H1 (cell line): ENCODE results near the gene HMX1. TPM values are rescaled to one million over a fixed set of nuclear protein-coding genes. Genes with fewer than 3 reads are reported as not detected.

Experiments
- CTCF ChIA-PET: fragments of 300-600 bp; sonication (Branson Sonifier 250); formaldehyde crosslinking; loops from one replicate; lab custom pipeline; 2021; ENCODE audit not compliant: partially characterized antibody; lab: Charles Lee
- POLR2A ChIA-PET: fragments of 300-600 bp; sonication (Branson Sonifier 250); formaldehyde crosslinking; loops from one replicate; lab custom pipeline; 2021; ENCODE audit warnings: inconsistent platforms; ENCODE audit not compliant: partially characterized antibody; lab: Charles Lee
- DNase-seq, 2 experiments: peaks; one replicate each; pipeline versions ENCODE4 v3.0.0 to v3.0.0-alpha.2; 2010 to 2022; ENCODE audit warnings: low spot score in 2 of 2, low read depth in 1 of 2, mixed read lengths in 1 of 2
- FAIRE-seq: peaks from 2 replicates; lab custom pipeline; 2011; peaks lifted over from hg19 to GRCh38; lab: Jason Lieb, UNC
- H2AFZ ChIP-seq: 2 replicates; pipeline ENCODE4 v1.8.1; 2012; ENCODE audit warnings: low read length, inconsistent platforms
- H2AK5ac ChIP-seq: 2 replicates; pipeline ENCODE4 v1.6.1; 2013; ENCODE audit warnings: low read depth, low read length
- H2BK120ac ChIP-seq: replicated peaks from 2 replicates; pipeline ENCODE3; 2013; ENCODE audit warnings: low read depth, low read length, inconsistent platforms
- H2BK12ac ChIP-seq: 2 replicates; pipeline ENCODE4 v1.6.1; 2013; ENCODE audit warnings: low read depth, low read length
- H2BK15ac ChIP-seq: 2 replicates; pipeline ENCODE4 v1.6.1; 2013; ENCODE audit warnings: low read length
- H2BK20ac ChIP-seq: 2 replicates; pipeline ENCODE4 v1.6.1; 2013; ENCODE audit warnings: low read length
- H2BK5ac ChIP-seq: 2 replicates; pipeline ENCODE4 v1.6.1; 2013; ENCODE audit warnings: low read depth, low read length
- H3K14ac ChIP-seq: 2 replicates; pipeline ENCODE4 v1.6.1; 2013; ENCODE audit warnings: inconsistent platforms; ENCODE audit not compliant: insufficient read length
- H3K18ac ChIP-seq: 2 replicates; pipeline ENCODE4 v1.6.1; 2013; ENCODE audit warnings: low read length; ENCODE audit errors: extremely low read depth
- H3K23ac ChIP-seq: 2 replicates; pipeline ENCODE4 v1.6.1; 2013; ENCODE audit warnings: inconsistent platforms; ENCODE audit not compliant: insufficient read length
- H3K23me2 ChIP-seq: 2 replicates; pipeline ENCODE4 v1.6.1; 2013; ENCODE audit warnings: low read depth, low read length
- H3K27ac ChIP-seq: 2 replicates; pipeline ENCODE4 v1.6.1; 2011; ENCODE audit warnings: low read depth, low read length, inconsistent platforms
- H3K27me3 ChIP-seq, 4 experiments: replicated peaks in 1 of 4; 1 replicate in 1 of 4; 2 replicates in 3 of 4; pipeline versions ENCODE4 v1.6.1 to v1.8.1; 2011 to 2013; ENCODE audit warnings: low read length in 3 of 4, mild to moderate bottlenecking in 3 of 4, inconsistent platforms in 2 of 4, mixed read lengths in 2 of 4, moderate library complexity in 1 of 4; ENCODE audit not compliant: control insufficient read depth in 3 of 4, insufficient read depth in 3 of 4; ENCODE audit errors: extremely low read depth in 1 of 4
- H3K36me3 ChIP-seq, 4 experiments: 2 replicates each; pipeline versions ENCODE4 v1.6.1 to v1.8.1; 2011 to 2013; ENCODE audit warnings: mild to moderate bottlenecking in 4 of 4, low read length in 3 of 4, moderate library complexity in 2 of 4, control low read depth in 1 of 4, inconsistent platforms in 1 of 4; ENCODE audit not compliant: insufficient read depth in 4 of 4, control insufficient read depth in 2 of 4
- H3K4ac ChIP-seq: replicated peaks from 2 replicates; pipeline ENCODE3; 2013; ENCODE audit warnings: low read length, low read depth, mixed read lengths, inconsistent platforms; ENCODE audit not compliant: insufficient read length
- H3K4me1 ChIP-seq, 4 experiments: replicated peaks in 1 of 4; 1 replicate in 1 of 4; 2 replicates in 3 of 4; pipeline versions ENCODE4 v1.6.1 to v1.8.1; 2011 to 2013; ENCODE audit warnings: low read length in 3 of 4, inconsistent platforms in 2 of 4, mixed read lengths in 1 of 4; ENCODE audit not compliant: insufficient read depth in 4 of 4, control insufficient read depth in 3 of 4
- H3K4me2 ChIP-seq, 2 experiments: 2 replicates each; pipeline versions ENCODE4 v1.6.1 to v1.8.1; 2011 to 2013; ENCODE audit warnings: low read depth in 2 of 2, low read length in 2 of 2, control low read depth in 1 of 2, inconsistent platforms in 1 of 2, mild to moderate bottlenecking in 1 of 2; ENCODE audit not compliant: insufficient read depth in 1 of 2
- H3K4me3 ChIP-seq, 4 experiments: fragments of 200-600, 300-600 bp in 1 of 4; sonication (generic), shearing (Covaris generic), sonication (Bioruptor Twin) in 1 of 4; 2 replicates each; pipeline versions ENCODE4 v1.5.1 to v1.8.1; 2011 to 2016; ENCODE audit warnings: low read length in 4 of 4, low read depth in 3 of 4, control low read depth in 2 of 4, inconsistent platforms in 2 of 4, mild to moderate bottlenecking in 2 of 4, mixed read lengths in 1 of 4, moderate library complexity in 1 of 4; ENCODE audit not compliant: insufficient read depth in 2 of 4; ENCODE audit errors: extremely low read depth in 1 of 4
- H3K56ac ChIP-seq: replicated peaks from 2 replicates; pipeline ENCODE3; 2013; ENCODE audit warnings: low read depth, mild to moderate bottlenecking, mixed read lengths, low read length, inconsistent platforms; ENCODE audit not compliant: insufficient read length
- H3K79me1 ChIP-seq: 2 replicates; pipeline ENCODE4 v1.6.1; 2013; ENCODE audit warnings: low read depth, low read length, control low read depth
- H3K79me2 ChIP-seq, 2 experiments: 2 replicates each; pipeline versions ENCODE4 v1.6.1 to v1.8.1; 2012 to 2013; ENCODE audit warnings: low read length in 2 of 2, mild to moderate bottlenecking in 2 of 2, inconsistent platforms in 1 of 2; ENCODE audit not compliant: insufficient read depth in 2 of 2, control insufficient read depth in 1 of 2
- H3K9ac ChIP-seq, 4 experiments: replicated peaks in 1 of 4; 1 replicate in 1 of 4; 2 replicates in 3 of 4; pipeline versions ENCODE4 v1.6.1 to v1.8.1; 2011 to 2013; ENCODE audit warnings: low read depth in 3 of 4, low read length in 3 of 4, control low read depth in 2 of 4, mild to moderate bottlenecking in 2 of 4, moderate library complexity in 2 of 4, inconsistent platforms in 1 of 4; ENCODE audit errors: extremely low read depth in 1 of 4
- H3K9me3 ChIP-seq, 2 experiments: 2 replicates each; pipeline versions ENCODE4 v1.6.1 to v1.8.1; 2012 to 2013; ENCODE audit warnings: mild to moderate bottlenecking in 2 of 2, moderate library complexity in 2 of 2, control low read depth in 1 of 2, inconsistent platforms in 1 of 2, low read depth in 1 of 2, low read length in 1 of 2, mixed read lengths in 1 of 2; ENCODE audit not compliant: insufficient read depth in 2 of 2
- H4K20me1 ChIP-seq, 2 experiments: replicated peaks in 1 of 2; 2 replicates each; pipeline versions ENCODE3 to v1.8.1; 2011 to 2013; ENCODE audit warnings: inconsistent platforms in 2 of 2, low read length in 2 of 2, mild to moderate bottlenecking in 1 of 2; ENCODE audit not compliant: insufficient read depth in 2 of 2, control insufficient read depth in 1 of 2
- H4K5ac ChIP-seq: 2 replicates; pipeline ENCODE4 v1.6.1; 2013; ENCODE audit warnings: low read length, low read depth, mixed read lengths, inconsistent platforms; ENCODE audit not compliant: insufficient read length
- H4K8ac ChIP-seq: 2 replicates; pipeline ENCODE4 v1.8.0; 2013; ENCODE audit warnings: mild to moderate bottlenecking, moderate library complexity, low read length, inconsistent platforms; ENCODE audit not compliant: insufficient read depth; ENCODE audit errors: extremely low read depth
- H4K91ac ChIP-seq: replicated peaks from 2 replicates; pipeline ENCODE3; 2013; ENCODE audit warnings: low read length, mixed read lengths, inconsistent platforms; ENCODE audit not compliant: insufficient read length
- ASH2L ChIP-seq: fragments of 200-600, 300-600 bp; sonication (generic); IDR thresholded peaks from one replicate; pipeline ENCODE4 v1.7.1; 2017; ENCODE audit warnings: low read length
- BRCA1 ChIP-seq: IDR thresholded peaks from 2 replicates; pipeline ENCODE4 v1.6.1; 2012; ENCODE audit warnings: low read depth, low read length, improper control_type of control experiment
- CBX5 ChIP-seq: fragments of 300-800, 300-1000 bp; sonication (generic); IDR thresholded peaks from 2 replicates; pipeline ENCODE4 v1.7.1; 2016; ENCODE audit warnings: antibody characterized with exemption, low read length, low read depth
- POU5F1 ChIP-seq: IDR thresholded peaks from 2 replicates; pipeline ENCODE4 v1.6.1; 2011; ENCODE audit warnings: low read depth, mild to moderate bottlenecking, low read length, moderate library complexity
- SIN3A ChIP-seq, 2 experiments: IDR thresholded peaks in 1 of 2; conservative IDR thresholded peaks in 1 of 2; 2 replicates each; pipeline ENCODE4 v1.6.1; 2011 to 2012; ENCODE audit warnings: low read length in 2 of 2, improper control_type of control experiment in 1 of 2, low read depth in 1 of 2, mild to moderate bottlenecking in 1 of 2
- SP1 ChIP-seq: IDR thresholded peaks from 2 replicates; pipeline ENCODE4 v1.6.1; 2011; ENCODE audit warnings: low read depth, low read length
- TAF1 ChIP-seq: IDR thresholded peaks from 2 replicates; pipeline ENCODE4 v1.6.1; 2011; ENCODE audit warnings: mild to moderate bottlenecking, low read depth, low read length
- TEAD4 ChIP-seq: IDR thresholded peaks from 2 replicates; pipeline ENCODE4 v1.6.1; 2012; ENCODE audit warnings: low read depth, low read length, inconsistent platforms, mixed read lengths
- WGBS, 2 experiments: shearing (Covaris generic) in 1 of 2; methylation state at CpG; one replicate each; pipeline versions ENCODE4 v1.1.6 to v1.1.7; 2013 to 2015; ENCODE audit warnings: low lambda C conversion rate in 2 of 2, mixed read lengths in 2 of 2, inconsistent platforms in 1 of 2, low coverage in 1 of 2, missing lambda C conversion rate in 1 of 2; ENCODE audit not compliant: insufficient replicate concordance in 2 of 2, insufficient coverage in 1 of 2, insufficient read length in 1 of 2; ENCODE audit errors: extremely low coverage in 1 of 2, missing lambda C conversion rate in 1 of 2; 5-methylcytosine and 5-hydroxymethylcytosine counted together
- polyA plus RNA-seq, 7 experiments: library from polyadenylated mRNA; depleted of rRNA in 3 of 7; stranded (reverse) in 5 of 7; unstranded in 2 of 7; fragments of >200 nt in 5 of 7; fragments of 200-250 nt in 2 of 7; gene quantifications; 1 replicate in 5 of 7; 2 replicates in 1 of 7; 4 replicates in 1 of 7; pipeline versions ENCODE4 v1.2.1 to v1.2.3, GENCODE V29; 2011 to 2013; ENCODE audit warnings: missing spikeins in 2 of 7, mixed read lengths in 2 of 7
- total RNA-seq: library from RNA; stranded (reverse); fragmentation: NEBNext Ultra II Directional; extraction: Animal tissue kit (Norgen Biotek cat#: 25700); gene quantifications from 2 replicates; pipeline ENCODE4 v1.2.1, GENCODE V29; 2021

HMX1 gene
- total and polyA plus RNA-seq, 2 of the 8 experiments (the other 6 are each of a cell fraction or from before 2014, with no cell fraction given) = 0.26 TPM; not detected in 1

- H3K4me2 ChIP-seq = no peak overlapping the region
- H3K27me3 ChIP-seq = no peaks in the 10 kb centered on the region
- H3K36me3 ChIP-seq = no peaks in the 10 kb centered on the region
- no peak overlapping the region for H2BK120ac ChIP-seq
- TF ChIP-seq ASH2L = no peak
- no peak for TF ChIP-seq TEAD4
- TF ChIP-seq SP1 = no peak
- no peak for TF ChIP-seq TAF1
- no peak for TF ChIP-seq SIN3A (conservative IDR thresholded peaks at IDR 0.05 in 1 of 2, IDR thresholded peaks at IDR 0.05 in 1 of 2; ENCODE audit: low read depth in 1 of 2, low read length in 2 of 2)
- no peak for TF ChIP-seq CBX5
- TF ChIP-seq BRCA1 = no peak
- no peak for TF ChIP-seq POU5F1
- no peak overlapping the region for H3K4me3 ChIP-seq
- ChIA-PET CTCF (interaction anchor here (1.3 to 1.4 kb wide), 2 partner anchors 142 to 156 kb away, joined by 3 to 5 read pairs; no protein-coding TSS in a partner anchor), POLR2A (no interaction called here)
- no peak for FAIRE-seq
- H2BK20ac ChIP-seq = no peak overlapping the region
- no peaks in the 10 kb centered on the region for H3K79me1 ChIP-seq
- no peak overlapping the region for H3K56ac ChIP-seq
- H4K5ac ChIP-seq = no peak overlapping the region
- H3K4me1 ChIP-seq = no peaks in the 10 kb centered on the region
- no peak overlapping the region for H3K14ac ChIP-seq
- H4K20me1 ChIP-seq = no peaks in the 10 kb centered on the region
- H2BK12ac ChIP-seq = no peak overlapping the region
- H2BK15ac ChIP-seq = no peak overlapping the region
- H2AFZ ChIP-seq = no peak overlapping the region
- H3K9me3 ChIP-seq = peaks cover 0 to 7% of the 10 kb centered on the region in 2 experiments; a peak in 2 of 4 replicates
- H3K18ac ChIP-seq = no peak overlapping the region
- H3K9ac ChIP-seq = no peak overlapping the region
- no peaks in the 10 kb centered on the region for H3K23me2 ChIP-seq
- H4K8ac ChIP-seq = no peak overlapping the region; the same call in 1 of the 2 replicates
- no peak overlapping the region for H3K4ac ChIP-seq
- H2BK5ac ChIP-seq = no peak overlapping the region
- H3K27ac ChIP-seq = no peak overlapping the region
- H2AK5ac ChIP-seq = no peak overlapping the region
- DNase-seq = peak in 1 of 2 experiments; percentile 28
- 84% methylated on average over 8 of the region's 11 CpGs; no CpG with 5 or more reads in 1 of the 2 experiments for WGBS, 2 experiments
- no peaks in the 10 kb centered on the region for H3K79me2 ChIP-seq
- no peak overlapping the region for H4K91ac ChIP-seq
- no peak overlapping the region for H3K23ac ChIP-seq
Measured at GRCh38 chr4:8830611-8831200, 40.9 kb downstream of the HMX1 start.
